ENCODE measurements around the gene CDKAL1.

CDKAL1 gene

GRCh38 chr6:20757761-20758160, 223.5 kb downstream of the CDKAL1 start:
- TF ChIP-seq CTCF (IDR thresholded peaks at IDR 0.05; ENCODE audit: insufficient read depth, low read length, missing control alignments): no peak
- no peak overlapping the region for H3K4me3 ChIP-seq (ENCODE audit: low read depth, low read length)
- peak; percentile 7 for DNase-seq (ENCODE audit: low read depth, low spot score)
- ChIA-PET POLR2A (no interaction called here), CTCF (no interaction called here)

- no peak for DNase-seq (ENCODE audit: low read depth, low spot score)
- CTCF ChIA-PET: no interaction called here
- POLR2A ChIA-PET: no interaction called here
These were observed 229.0 kb downstream of the CDKAL1 start for GRCh38 chr6:20763296-20763695.

GRCh38 chr6:20769631-20770030, 235.4 kb downstream of the CDKAL1 start:
- CTCF ChIA-PET: no interaction called here
- H3K4me3 ChIP-seq (ENCODE audit: low read depth, low read length): no peak overlapping the region
- POLR2A ChIA-PET: no interaction called here
- TF ChIP-seq CTCF (IDR thresholded peaks at IDR 0.05; ENCODE audit: insufficient read depth, low read length, missing control alignments): no peak
- no peak for DNase-seq (ENCODE audit: low read depth, low spot score)

More at GRCh38 chr6:20763296-20763695, 229.0 kb downstream of the CDKAL1 start:
- TF ChIP-seq CTCF (IDR thresholded peaks at IDR 0.05; ENCODE audit: insufficient read depth, low read length, missing control alignments): no peak
- H3K4me3 ChIP-seq (ENCODE audit: low read depth, low read length): no peak overlapping the region

- no peak for TF ChIP-seq CTCF (IDR thresholded peaks at IDR 0.05; ENCODE audit: insufficient read depth, low read length, missing control alignments)
- POLR2A ChIA-PET: no interaction called here
- DNase-seq (ENCODE audit: low read depth, low spot score): no peak
- no peak overlapping the region for H3K4me3 ChIP-seq (ENCODE audit: low read depth, low read length)
- CTCF ChIA-PET: no interaction called here
These were observed 236.5 kb downstream of the CDKAL1 start for GRCh38 chr6:20770773-20771172.

- TF ChIP-seq CTCF (IDR thresholded peaks at IDR 0.05; ENCODE audit: insufficient read depth, low read length, missing control alignments): no peak
- CTCF ChIA-PET: no interaction called here
- no peak overlapping the region for H3K4me3 ChIP-seq (ENCODE audit: low read depth, low read length)
These were observed 237.2 kb downstream of the CDKAL1 start for GRCh38 chr6:20771409-20771808.

GRCh38 chr6:20773822-20774221, 239.6 kb downstream of the CDKAL1 start:
- no peak overlapping the region for H3K4me3 ChIP-seq (ENCODE audit: low read depth, low read length)
- ChIA-PET CTCF (interaction anchor here (1.1 kb wide), 1 partner anchor 210 kb away, joined by 3 read pairs; no protein-coding TSS in a partner anchor), POLR2A (no interaction called here)
- no peak for TF ChIP-seq CTCF (IDR thresholded peaks at IDR 0.05; ENCODE audit: insufficient read depth, low read length, missing control alignments)
- no peak for DNase-seq (ENCODE audit: low read depth, low spot score)

More at GRCh38 chr6:20771409-20771808, 237.2 kb downstream of the CDKAL1 start:
- POLR2A ChIA-PET: no interaction called here
- no peak for DNase-seq (ENCODE audit: low read depth, low spot score)
